GM19023 (cell line): ENCODE measurements around the gene TMEM9.

Experiments
- ATAC-seq: cut with Tn5 transposase; IDR thresholded peaks from one replicate; pipeline ENCODE4 v1.9.1; 2021; ENCODE audit warnings: mild to moderate bottlenecking, moderate library complexity; ENCODE audit not compliant: unreplicated experiment

TMEM9 gene

DNA sequence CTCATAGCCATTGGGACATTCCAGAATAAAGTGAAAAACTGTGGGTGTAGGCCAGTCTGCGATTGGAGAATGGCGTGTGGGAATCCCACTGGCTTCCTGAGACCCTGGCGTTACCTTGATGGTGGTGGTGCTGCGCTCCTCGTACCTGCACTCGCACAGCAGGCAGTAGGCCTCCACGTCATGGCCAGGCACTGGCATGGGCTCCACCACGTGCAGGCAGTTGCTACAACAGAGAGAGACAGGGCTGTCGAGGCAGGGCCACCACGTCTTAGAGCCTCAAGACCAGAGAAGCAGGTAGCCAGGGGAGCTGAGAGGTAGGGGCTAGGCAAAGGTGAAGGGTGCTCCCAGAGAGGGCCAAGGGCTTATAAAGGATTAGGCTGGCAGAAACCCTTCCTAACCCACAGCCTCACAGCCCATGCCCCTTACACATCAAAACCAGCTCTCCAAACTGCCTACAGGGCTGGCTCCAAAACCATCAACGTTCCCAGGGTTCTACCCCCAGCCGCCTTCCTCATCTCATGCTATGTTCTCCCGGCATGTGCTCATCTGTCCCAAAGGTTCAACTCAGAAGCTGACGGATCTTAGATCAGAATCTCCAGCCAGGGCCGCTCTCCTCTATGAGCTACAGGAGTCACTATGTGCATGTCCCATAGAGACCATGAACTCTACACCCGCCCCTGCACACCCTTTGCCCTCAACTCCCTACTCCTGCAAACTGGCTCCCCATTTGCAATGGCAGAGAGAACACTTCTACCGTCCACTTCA is 7.5 kb downstream of the TMEM9 start:
- no peak for ATAC-seq

DNA sequence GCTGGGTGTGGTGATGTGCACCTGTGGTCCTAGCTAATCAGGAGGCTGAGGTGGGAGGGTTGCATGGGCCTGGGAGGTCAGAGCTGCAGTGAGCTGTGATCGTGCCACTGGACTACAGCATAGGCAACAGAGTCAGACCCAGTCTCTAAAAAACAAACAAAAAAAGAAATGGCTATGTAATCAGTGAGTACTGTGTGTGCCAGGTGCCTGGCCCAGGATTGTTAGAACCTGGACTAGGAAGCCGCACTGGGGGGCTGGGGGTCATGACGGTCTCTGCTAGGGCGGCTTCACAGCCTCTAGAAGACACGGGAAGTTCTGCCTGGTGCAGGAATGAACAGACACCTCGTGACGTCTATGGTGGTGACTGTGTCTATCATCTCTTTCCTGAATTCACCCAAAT is 8.5 kb downstream of the TMEM9 start:
- ATAC-seq: no peak

DNA sequence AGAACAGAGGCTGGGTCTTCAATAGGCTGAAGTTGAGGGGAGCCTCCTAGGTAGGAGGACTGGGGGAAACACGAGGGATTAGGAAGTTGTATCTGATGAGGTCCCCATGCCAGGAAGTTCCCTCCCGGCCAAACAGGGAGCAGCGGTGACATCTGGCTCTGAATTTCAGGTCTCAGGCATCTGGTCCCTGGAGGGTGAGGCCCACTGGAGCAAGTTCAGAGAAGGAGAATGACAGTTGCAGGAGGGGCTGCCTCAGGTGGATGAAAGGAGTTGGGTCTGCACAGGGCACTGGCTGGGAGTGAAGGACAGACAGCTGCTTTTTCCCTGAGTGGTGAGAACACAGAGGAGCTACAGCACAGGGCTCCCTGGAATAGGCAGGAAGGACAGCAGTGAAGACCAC is 9.1 kb downstream of the TMEM9 start:
- ATAC-seq: no peak

DNA sequence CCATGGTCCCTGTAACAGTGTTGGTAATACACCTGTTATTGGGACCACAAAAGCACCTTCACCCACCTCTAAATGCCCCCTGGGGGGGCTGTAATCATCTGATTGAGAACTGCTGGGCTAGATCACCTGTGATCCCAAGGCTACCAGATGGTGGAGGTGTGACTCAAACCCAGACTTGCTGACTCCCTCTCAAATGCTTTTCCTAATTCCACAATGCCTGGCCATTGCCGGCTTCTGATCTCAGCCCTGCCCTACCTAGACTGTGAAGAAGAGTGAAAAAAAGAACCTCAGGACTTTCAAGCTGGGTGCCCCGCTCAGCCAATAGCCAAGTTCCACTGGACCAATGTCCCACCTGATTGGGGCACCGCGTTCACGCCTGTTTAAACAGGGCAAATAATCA is 9.6 kb downstream of the TMEM9 start:
- ATAC-seq: no peak

DNA sequence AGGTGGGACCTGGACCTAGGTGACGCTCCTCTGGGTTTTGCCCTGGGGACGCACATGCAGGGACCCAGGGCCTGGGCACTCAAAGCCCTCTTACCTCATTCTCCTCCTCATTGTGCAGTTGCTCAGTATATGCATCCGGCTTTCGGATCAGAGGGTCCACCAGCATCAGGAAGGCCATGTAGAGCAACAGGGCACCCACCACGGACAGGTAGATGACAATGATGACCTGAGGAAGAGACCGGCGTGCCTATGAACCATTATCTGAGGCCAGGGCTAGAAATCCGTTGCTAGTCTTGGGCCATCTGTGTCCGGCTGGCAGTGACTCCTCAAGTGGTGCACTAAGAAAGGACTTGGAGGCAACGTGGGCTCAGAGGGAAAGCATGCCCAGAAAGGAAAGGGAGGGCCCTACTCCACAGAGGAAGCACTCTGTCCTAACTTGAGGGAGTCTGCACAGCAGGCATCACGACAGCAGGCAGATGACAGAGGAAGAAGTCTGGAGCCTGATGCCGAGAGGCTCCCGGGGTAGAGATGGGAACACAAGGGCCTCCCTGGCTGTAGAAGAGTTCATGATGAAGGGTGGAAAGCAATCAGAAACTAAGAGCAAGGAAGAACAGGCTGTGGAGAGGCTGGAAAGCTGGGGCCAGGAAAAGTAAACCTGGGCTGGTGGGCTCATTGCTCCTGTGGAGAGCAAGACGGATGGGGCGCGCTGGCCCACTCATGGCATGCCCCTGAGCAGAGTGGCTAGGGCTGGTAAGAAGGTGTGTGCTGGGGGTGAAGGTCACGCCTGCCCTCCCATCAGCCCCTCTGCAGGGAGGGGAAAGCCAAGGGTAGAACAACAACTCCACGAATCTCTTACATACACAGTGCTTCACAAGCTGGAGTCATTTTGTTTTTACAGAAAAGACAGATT is 10.3 kb downstream of the TMEM9 start:
- no peak for ATAC-seq

DNA sequence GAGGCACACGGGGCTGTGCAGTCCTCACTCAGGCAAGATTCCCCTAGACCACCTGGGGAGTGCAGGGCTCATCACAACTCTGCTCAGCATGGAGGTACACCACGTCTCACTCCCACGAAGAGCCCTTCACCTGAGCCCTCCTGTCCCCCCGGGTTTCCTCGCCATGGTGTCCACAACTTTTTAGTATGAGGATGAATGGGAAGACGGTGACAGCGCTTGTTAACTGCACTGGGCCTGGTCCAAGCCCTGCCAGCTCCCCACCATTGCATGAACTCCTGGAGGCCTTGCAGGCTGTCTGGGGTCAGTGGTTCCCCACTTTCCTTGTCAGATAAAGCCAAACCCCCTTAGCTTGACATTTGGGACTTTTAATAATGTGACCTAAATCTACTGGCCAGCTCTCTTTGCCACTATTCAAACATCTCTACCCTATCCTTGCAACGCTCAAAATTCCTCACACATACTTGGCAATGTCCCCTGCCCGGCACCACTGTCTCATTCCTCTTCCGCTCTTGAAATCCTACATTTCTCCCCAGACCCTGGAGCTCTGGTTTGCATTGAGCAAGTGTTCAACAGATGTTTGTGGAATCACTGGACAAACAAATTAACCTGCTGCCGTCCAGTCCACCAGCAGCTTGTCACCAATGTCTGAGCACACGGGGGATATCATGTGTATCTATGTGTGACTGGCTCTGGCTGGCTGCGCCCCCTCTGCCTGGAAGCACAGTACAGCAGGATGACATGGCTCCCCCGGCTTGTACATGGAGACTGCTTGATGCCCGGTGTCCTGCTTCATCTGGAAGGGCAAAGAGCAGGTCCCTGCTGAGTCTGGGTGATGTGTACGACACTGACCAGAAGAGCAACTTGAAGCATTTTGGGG is 11.2 kb downstream of the TMEM9 start:
- no peak for ATAC-seq

DNA sequence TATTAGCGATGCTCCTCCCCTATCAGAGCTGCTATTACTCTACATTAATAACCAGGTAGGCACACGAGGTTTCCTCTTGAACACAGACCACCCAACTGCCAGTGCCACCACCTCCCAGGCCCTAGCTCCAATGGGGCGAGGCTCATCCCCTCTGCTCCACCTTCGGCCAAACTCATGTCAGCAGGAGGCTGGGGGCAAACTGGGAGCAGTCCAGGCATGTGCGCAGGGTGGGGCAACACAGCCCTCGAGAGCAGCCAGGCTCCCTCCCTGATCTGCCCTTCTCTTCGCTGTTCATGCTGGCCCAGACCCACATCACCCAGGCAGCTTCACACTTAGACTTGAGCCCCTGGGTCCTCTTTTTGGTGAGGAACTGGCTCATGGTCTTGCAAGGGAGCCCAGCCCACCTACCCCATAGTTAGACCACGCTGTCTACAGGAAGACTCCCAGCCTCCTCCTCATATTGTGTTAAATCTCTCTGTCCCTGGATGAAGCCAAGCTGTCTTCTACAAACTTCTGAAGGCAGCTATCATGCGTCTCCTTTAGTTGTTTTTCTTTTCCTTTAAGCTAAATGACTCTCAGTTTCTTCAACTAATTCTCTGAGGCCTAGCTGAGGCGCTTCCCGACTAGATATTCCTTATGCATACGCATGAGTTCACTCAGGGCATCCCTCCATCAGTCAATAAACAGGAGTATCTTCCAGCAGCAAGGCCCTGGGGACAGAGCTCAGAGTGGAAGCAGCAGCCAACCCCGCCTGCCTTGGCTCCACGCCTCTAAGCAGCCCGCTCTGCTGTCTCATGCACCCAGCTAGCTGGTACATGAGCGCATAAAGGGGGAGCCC is 12.0 kb downstream of the TMEM9 start:
- ATAC-seq: no peak

DNA sequence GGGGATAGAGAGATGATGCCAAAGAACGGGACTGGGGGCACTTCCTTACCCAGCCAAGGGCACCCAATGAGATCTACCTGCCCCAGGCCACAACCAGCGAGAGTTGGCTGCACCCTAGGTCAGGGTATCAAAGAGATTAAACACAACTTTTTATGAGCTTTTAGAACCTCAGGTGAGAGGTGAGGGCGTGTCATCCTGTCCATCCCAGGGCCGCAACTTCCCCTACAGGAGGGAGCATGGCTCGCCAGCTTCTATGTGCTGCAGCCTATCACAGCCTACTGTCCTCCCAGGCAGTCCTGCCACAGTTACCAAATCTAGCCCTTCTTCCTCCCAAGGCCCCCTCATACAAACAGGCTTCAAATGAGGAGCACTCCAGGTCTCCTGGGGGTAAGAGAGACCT is 12.9 kb downstream of the TMEM9 start:
- no peak for ATAC-seq

DNA sequence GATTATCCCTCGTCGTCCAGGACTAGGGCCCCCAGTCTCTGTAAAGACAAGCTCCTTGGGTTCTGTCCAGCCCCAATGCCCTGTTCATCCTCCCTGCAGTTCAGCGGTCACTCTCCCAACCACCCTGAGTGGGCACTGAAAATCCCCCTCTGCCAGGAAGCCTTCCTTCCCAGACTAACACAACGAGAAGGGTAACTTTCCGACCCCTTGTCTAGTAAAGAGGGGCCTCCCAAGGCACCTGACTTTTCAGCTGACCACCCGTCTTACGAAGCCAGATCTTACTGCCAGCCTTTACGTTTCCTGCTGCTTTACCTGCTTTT is 13.4 kb downstream of the TMEM9 start:
- no peak for ATAC-seq

DNA sequence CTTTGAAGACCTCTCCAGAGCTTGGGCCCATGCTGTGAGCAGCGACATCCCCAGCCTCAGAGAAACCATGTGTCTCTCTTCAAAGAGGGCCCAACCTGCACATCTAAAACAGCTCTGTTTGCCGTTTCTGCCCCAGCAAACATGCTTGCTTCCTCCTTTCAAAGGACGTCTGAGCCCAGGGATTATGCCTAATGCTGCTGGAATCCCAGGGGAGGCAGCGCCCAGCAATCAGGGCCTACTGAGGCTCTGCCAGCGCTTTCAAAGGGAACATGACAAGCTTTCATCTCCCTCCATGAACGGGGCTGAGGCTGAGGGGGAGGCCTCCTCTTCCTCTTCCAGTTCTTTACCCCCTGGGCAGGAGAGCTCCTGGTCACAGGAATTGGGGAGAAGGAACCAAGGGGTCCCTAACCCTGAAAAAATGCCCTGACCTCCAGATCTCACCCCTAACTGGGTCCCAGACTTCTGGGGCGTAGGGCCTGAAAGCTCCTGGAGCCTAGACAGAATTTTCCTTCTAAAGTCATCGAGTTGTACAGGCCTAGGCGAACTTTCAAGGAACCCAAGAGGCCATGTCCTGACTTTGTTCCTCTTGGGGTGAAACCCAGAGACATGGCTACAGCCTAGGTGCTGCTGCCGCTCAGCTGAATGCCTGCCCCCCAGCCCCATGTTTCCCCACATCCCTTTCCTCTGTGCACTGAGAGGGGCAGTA is 13.9 kb downstream of the TMEM9 start:
- no peak for ATAC-seq

DNA sequence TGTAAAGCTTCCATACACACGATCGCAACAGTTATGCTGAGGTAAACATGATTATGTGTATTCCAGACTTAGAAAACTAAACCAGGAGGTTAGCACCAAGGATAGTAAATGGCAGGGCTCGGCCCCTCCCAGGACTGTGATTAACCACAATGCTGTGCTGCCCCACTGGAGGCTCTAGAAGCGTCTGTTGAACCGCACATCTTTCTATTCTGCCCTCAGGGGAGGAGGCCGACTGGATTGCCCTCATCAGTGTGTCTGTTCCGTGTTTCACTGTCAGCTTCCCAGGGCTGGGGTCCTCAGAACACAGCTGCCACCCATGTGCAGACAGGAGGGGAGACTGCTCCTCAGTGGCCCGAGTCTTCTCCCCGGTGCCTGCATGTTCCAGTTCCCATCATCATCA is 14.5 kb downstream of the TMEM9 start:
- no peak for ATAC-seq

DNA sequence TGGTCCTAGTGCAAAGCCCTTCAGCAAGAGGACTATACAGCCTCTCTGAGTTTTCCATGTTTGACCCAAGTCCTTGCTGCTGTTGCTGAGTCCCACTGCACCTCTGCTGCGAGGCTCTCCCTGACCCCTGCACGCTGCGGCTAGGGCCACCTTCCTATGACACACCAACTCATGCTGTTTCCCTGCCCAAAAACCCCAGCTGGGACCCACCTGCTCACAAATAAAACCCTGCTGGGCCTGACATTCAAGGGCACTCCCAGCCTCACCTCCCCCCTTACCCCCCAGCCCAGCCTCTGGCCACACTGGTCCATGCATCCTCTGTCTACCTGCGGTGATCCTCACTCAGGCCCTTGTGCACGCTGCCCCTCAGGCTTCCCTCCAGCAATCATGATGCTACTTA is 15.0 kb downstream of the TMEM9 start:
- no peak for ATAC-seq

DNA sequence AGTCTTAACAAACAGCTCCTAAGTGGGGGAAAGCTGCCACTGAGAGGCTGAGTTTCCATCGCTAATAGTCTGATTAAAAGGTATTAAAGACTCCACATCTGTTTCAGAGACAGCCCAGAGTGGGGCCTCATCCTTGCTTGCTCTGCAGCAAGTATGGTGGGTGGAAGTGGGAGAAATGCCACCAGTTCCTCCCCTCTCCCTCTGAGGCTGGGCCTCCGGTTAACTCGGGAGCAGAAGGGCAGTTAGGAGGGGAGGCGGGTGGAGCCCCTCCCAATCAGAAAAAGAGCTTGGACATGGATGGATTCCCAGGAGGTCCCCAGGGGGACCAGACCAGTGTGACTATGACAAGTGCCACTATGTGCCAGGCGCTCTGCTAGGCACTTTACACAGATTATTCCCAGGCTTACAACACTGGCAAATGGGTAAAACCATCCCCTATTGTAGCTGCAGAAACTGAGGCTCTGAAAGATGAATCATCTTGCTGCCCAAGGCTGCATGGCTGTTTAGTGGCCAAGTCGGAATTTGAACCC is 15.9 kb downstream of the TMEM9 start:
- ATAC-seq: no peak

DNA sequence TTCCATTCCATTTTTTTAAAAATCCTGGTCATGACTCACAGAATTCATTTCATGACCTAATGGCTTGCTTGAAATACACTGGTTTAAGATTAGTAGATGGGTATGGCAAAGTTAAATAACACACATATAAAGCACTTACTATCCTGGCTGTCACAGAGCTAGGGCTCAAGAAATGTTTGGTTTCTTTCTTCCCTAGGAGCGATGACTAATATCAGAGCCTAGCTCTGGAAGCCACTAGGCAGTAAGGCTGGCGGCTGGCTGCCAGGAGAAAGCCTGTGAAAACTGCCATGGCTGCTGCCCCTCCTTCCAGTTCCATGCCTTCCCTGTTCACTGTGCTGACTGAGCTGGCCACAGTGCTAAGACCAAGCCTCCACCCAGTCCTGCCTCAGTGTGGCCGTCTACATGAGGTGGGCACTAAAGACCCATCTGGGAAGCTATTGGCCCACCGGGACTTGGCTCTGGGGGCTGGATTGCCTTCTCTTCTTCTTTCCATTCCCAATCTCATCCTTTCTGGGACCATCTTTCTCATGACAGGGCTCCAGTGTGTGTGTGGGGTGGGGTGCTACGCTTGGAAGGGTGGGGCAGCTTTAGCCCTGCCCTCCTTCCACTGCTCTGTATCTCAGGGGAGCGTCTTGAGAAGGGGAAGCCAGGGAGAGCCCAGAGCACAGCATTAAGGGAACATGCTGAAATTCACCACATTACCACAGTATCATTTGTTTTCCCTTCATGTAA is 16.5 kb downstream of the TMEM9 start:
- ATAC-seq: no peak

DNA sequence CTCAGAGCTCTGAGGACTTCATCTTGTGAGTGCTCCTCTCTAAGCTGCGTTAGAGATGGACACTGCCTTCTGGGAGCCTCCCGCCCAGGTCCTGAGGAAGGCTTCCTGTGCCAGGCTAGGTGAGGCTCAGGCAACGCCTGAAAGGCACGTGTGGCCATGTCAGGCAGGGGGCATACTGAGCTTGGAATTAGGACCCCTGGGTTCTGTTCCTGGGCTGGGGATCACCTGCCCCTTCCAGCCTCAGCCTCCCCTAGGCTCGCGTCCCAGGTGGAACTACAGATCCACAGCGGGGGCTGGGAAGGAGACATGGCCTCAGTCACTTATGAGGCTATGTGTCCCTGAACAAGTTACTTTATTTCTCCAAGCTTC is 17.3 kb downstream of the TMEM9 start:
- ATAC-seq: no peak

DNA sequence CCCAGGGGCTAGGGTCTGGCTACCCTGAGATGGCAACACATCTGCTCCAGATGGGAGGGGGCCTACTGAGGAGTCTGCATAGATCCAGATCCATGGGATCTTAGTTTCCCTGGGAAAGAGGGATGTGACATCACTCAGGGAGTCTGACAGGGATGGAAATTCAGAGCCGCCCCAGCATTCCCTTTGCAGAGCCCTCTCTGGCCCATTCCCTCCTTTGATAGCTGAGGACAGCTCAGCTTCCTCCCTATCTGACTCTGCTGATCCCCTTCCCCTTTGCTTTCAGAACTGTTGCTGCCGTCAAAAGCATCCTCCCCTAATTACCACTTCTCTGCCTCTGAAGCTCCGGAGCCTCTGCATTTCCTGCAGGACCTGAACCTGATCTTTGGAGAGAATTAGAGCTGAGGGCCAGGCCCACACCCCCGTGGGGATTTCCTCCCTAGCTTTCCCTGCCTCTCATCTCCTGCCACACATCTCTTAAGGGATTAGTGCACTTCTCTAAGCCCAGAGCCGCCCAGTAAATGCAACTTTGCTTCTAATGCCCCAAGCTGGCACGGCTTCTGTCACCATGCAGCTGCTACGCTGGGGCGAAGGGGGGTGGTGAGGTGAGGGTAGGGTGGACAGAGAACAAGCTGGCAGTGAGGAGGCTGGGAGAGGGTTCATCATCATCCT is 17.8 kb downstream of the TMEM9 start:
- no peak for ATAC-seq

DNA sequence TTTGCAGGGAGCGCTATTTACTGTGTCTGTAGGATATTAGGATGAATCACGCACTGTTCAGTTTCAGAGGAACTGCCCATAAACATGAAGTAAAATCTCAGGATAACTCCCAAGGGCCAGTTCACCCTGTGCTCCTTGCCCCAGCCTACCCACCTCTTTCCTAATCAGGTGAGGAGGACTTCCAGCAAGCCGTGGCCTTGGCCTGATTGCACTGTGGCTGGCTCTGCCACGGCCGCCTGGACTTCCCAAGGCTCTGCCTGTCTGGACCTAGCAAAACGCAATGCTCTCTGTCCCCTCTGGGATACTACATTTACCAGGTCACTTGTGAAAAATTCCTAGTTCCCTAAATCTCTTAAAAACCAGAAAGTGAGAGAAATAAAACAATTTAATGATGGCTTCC is 19.9 kb downstream of the TMEM9 start:
- ATAC-seq: no peak

DNA sequence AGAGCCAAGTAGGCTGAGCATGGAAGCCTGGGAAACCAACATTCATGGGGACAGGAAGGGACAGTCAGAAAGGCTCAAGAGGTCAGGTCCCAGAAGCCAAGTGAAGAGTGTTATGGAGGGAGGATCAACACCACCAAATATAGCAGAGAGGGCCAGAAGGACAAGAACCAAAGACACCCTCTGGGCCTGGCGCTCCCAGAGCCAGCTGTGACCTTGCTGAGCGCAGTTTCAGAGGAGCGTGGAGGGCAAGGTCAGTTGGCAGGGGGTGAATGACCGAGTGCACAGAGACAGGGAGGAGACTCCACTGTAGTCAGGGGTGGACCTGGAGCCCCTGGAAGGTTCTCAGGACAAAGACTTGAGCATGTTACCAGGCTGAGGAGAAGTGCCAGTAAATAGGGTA is 22.9 kb downstream of the TMEM9 start:
- ATAC-seq: no peak

DNA sequence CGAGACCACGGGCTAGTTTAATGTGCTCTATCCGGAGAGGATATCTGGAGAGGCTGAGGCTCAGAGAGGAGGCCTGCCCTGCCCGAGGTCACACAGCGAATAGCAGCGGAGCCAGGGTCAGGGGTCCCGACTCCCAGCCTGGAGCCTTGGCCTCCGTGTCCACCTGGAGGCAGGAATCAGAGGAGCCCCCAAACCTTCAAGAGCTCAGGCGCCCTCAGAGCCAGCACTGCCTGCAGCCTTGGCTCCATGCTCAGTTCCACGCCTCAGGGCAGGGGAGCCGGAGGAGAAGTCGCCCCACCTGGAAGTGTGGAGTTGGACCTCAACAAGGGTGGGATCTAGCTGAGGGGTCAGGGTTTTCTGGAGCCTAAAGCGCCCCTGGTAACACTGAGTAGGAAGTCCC is 25.3 kb downstream of the TMEM9 start:
- ATAC-seq: no peak
